Neural progenitor cell (in vitro differentiated cells): ENCODE data around the gene MAP4K2.
A peak's percentile ranks its signal among the peaks of the same experiment; 100 is the strongest.

Source experiments
- CTCF ChIP-seq: fragments of 200-600 bp; sonication (generic); IDR thresholded peaks from 2 replicates; pipeline ENCODE4 v1.5.1; 2017; ENCODE audit warnings: antibody characterized with exemption, mild to moderate bottlenecking
- EZH2 ChIP-seq: fragments of 200-600 bp; sonication (generic); IDR thresholded peaks from 2 replicates; pipeline ENCODE4 v1.6.1; 2017; ENCODE audit warnings: antibody characterized with exemption, mild to moderate bottlenecking, moderate library complexity

GRCh38 chr11:64848826-64849597 lies 46.0 kb upstream of the MAP4K2 start:
- TF ChIP-seq EZH2 (no peak), CTCF (peak; percentile 52)
